KOPT-K1 (cell line): Measurements from ENCODE around the gene KLHL17.
"Not testable (repeated sequence)": the region's sequence is repeated elsewhere in the genome, so short reads cannot be mapped to it uniquely, and the experiment has no call there.

Experiments used
- H3K27ac ChIP-seq: fragments of 200-600 bp; sonication (generic); 2 replicates; pipeline ENCODE4 v1.5.1; 2016; ENCODE audit warnings: antibody characterized with exemption, mild to moderate bottlenecking, low read depth, low read length; ENCODE audit not compliant: poor library complexity, severe bottlenecking
- H3K36me3 ChIP-seq: fragments of 200-600 bp; sonication (generic); 2 replicates; pipeline ENCODE4 v1.5.1; 2017; ENCODE audit warnings: antibody characterized with exemption, mild to moderate bottlenecking, low read length, moderate library complexity; ENCODE audit not compliant: insufficient read depth
- H3K9me3 ChIP-seq: fragments of 200-600 bp; sonication (generic); 2 replicates; pipeline ENCODE4 v1.5.1; 2017; ENCODE audit warnings: antibody characterized with exemption, low read length, mild to moderate bottlenecking; ENCODE audit not compliant: insufficient read depth, poor library complexity, severe bottlenecking

KLHL17 gene

GRCh38 chr1:939511-940106 is 20.8 kb upstream of the KLHL17 start:
- Histone ChIP-seq H3K9me3 (no peaks in the 10 kb centered on the region), H3K36me3 (peaks cover 11% of the 10 kb centered on the region; the same call in 1 of the 2 replicates), H3K27ac (no peak overlapping the region)

GRCh38 chr1:940107-941014 is 20.0 kb upstream of the KLHL17 start:
- Histone ChIP-seq H3K9me3 (no peaks in the 10 kb centered on the region), H3K27ac (no peak overlapping the region), H3K36me3 (peaks cover 18% of the 10 kb centered on the region; the same call in 1 of the 2 replicates)

GRCh38 chr1:941015-941587 is 19.3 kb upstream of the KLHL17 start:
- H3K36me3 ChIP-seq = peaks cover 26% of the 10 kb centered on the region; the same call in 1 of the 2 replicates

GRCh38 chr1:941588-942383 is 18.6 kb upstream of the KLHL17 start:
- Histone ChIP-seq H3K9me3 (no peaks in the 10 kb centered on the region), H3K27ac (no peak overlapping the region), H3K36me3 (peaks cover 32% of the 10 kb centered on the region; the same call in 1 of the 2 replicates)

More at GRCh38 chr1:941015-941587, 19.3 kb upstream of the KLHL17 start:
- Histone ChIP-seq H3K9me3 (no peaks in the 10 kb centered on the region), H3K27ac (no peak overlapping the region)

GRCh38 chr1:942411-942821 is 18.0 kb upstream of the KLHL17 start:
- no peak overlapping the region for H3K27ac ChIP-seq
- H3K9me3 ChIP-seq = no peaks in the 10 kb centered on the region
- H3K36me3 ChIP-seq = peaks cover 39% of the 10 kb centered on the region

GRCh38 chr1:942864-943533 is 17.4 kb upstream of the KLHL17 start:
- Histone ChIP-seq H3K36me3 (peaks cover 44% of the 10 kb centered on the region), H3K9me3 (no peaks in the 10 kb centered on the region), H3K27ac (no peak overlapping the region)

GRCh38 chr1:943545-944340 is 16.6 kb upstream of the KLHL17 start:
- Histone ChIP-seq H3K27ac (no peak overlapping the region), H3K9me3 (no peaks in the 10 kb centered on the region), H3K36me3 (peaks cover 49% of the 10 kb centered on the region)

GRCh38 chr1:944341-945325 is 15.8 kb upstream of the KLHL17 start:
- H3K27ac ChIP-seq = no peak overlapping the region
- H3K9me3 ChIP-seq = no peaks in the 10 kb centered on the region
- peaks cover 58% of the 10 kb centered on the region for H3K36me3 ChIP-seq

- no peak overlapping the region for H3K27ac ChIP-seq
- peaks cover 71% of the 10 kb centered on the region for H3K36me3 ChIP-seq
- no peaks in the 10 kb centered on the region for H3K9me3 ChIP-seq
These were observed 14.5 kb upstream of the KLHL17 start for GRCh38 chr1:945688-946556.

GRCh38 chr1:946811-947210 is 13.6 kb upstream of the KLHL17 start:
- not testable (repeated sequence) for H3K27ac ChIP-seq, H3K9me3 ChIP-seq
- peaks cover 80% of the 10 kb centered on the region for H3K36me3 ChIP-seq

GRCh38 chr1:947958-948357 is 12.4 kb upstream of the KLHL17 start:
- H3K27ac ChIP-seq = no peak overlapping the region
- H3K36me3 ChIP-seq = peaks cover 92% of the 10 kb centered on the region
- H3K9me3 ChIP-seq = no peaks in the 10 kb centered on the region

- Histone ChIP-seq H3K36me3 (peaks cover 97% of the 10 kb centered on the region), H3K27ac (no peak overlapping the region), H3K9me3 (no peaks in the 10 kb centered on the region)
These were observed 10.1 kb upstream of the KLHL17 start for GRCh38 chr1:950268-950667.
